Caco-2 (cell line): ENCODE data around the gene H2AZ2. TPM values are rescaled to one million over a fixed set of nuclear protein-coding genes. Genes with fewer than 3 reads are reported as not detected.

Experiments used
- Bru-seq: library from RNA; stranded (reverse); fragments of 400-500 nt; gene quantifications from one replicate; lab custom pipeline; 2021; lab: Mats Ljungman, UMichigan
- BruChase-seq, 2 experiments: library from RNA; stranded (reverse); fragments of 400-500 nt; gene quantifications; one replicate each; lab custom pipeline; 2021; lab: Mats Ljungman, UMichigan
- BruUV-seq: library from RNA; stranded (reverse); fragments of 400-500 nt; replicated peaks from 2 replicates; lab custom pipeline; 2021; lab: Mats Ljungman, UMichigan
- CTCF ChIA-PET: fragments of 300-600 bp; sonication (Branson Sonifier 250); formaldehyde crosslinking; loops from one replicate; lab custom pipeline; 2022; ENCODE audit warnings: antibody characterized with exemption; lab: Charles Lee
- POLR2A ChIA-PET: fragments of 300-600 bp; sonication (Branson Sonifier 250); formaldehyde crosslinking; loops from one replicate; lab custom pipeline; 2022; ENCODE audit warnings: antibody characterized with exemption; lab: Charles Lee
- DNase-seq, 2 experiments: peaks; one replicate each; pipeline versions ENCODE4 v3.0.0 to v3.0.0-alpha.2; 2020 to 2022
- H3K27me3 ChIP-seq: replicated peaks from 2 replicates; pipeline ENCODE4 v1.6.0; 2011; ENCODE audit warnings: low read length; ENCODE audit not compliant: control insufficient read depth, insufficient read depth
- H3K36me3 ChIP-seq: 2 replicates; pipeline ENCODE4 v1.5.1; 2011; ENCODE audit warnings: low read length; ENCODE audit not compliant: control insufficient read depth, insufficient read depth
- H3K4me1 ChIP-seq: fragments of 250-450 bp; sonication (Bioruptor Pico); 2 replicates; pipeline ENCODE4 v1.5.1; 2020; ENCODE audit warnings: mild to moderate bottlenecking
- H3K4me3 ChIP-seq: 2 replicates; pipeline ENCODE4 v1.5.1; 2011; ENCODE audit warnings: low read depth, mild to moderate bottlenecking, control low read depth, low read length
- H3K9me3 ChIP-seq: fragments of 250-450 bp; sonication (Bioruptor Pico); 2 replicates; pipeline ENCODE4 v1.5.1; 2020; ENCODE audit warnings: mild to moderate bottlenecking, moderate library complexity
- H3K27ac Mint-ChIP-seq: one replicate; pipeline ENCODE4 v1.8.0; 2022; ENCODE audit warnings: mixed read lengths; ENCODE audit not compliant: unreplicated experiment
- H3K27me3 Mint-ChIP-seq: one replicate; pipeline ENCODE4 v1.8.0; 2022; ENCODE audit warnings: mixed read lengths; ENCODE audit not compliant: insufficient read depth, unreplicated experiment
- H3K36me3 Mint-ChIP-seq: one replicate; pipeline ENCODE4 v1.8.0; 2022; ENCODE audit warnings: mild to moderate bottlenecking, mixed read lengths; ENCODE audit not compliant: insufficient read depth, unreplicated experiment
- H3K4me1 Mint-ChIP-seq: one replicate; pipeline ENCODE4 v1.8.0; 2022; ENCODE audit warnings: low read depth, mixed read lengths; ENCODE audit not compliant: unreplicated experiment
- H3K4me3 Mint-ChIP-seq: one replicate; pipeline ENCODE4 v1.8.0; 2022; ENCODE audit warnings: mild to moderate bottlenecking, moderate library complexity, mixed read lengths; ENCODE audit not compliant: unreplicated experiment
- H3K9me3 Mint-ChIP-seq: one replicate; pipeline ENCODE4 v1.8.0; 2022; ENCODE audit warnings: mixed read lengths; ENCODE audit not compliant: unreplicated experiment
- intact Hi-C: fragments of 100-400 bp; cut with micrococcal nuclease; formaldehyde crosslinking; loops from one replicate; pipeline ENCODE4 v1.10.0; 2022; ENCODE audit not compliant: unreplicated experiment
- long read RNA-seq: library from polyadenylated mRNA; stranded (forward); transcript quantifications from one replicate; pipeline ENCODE4 v2.0.0, GENCODE V29; 2022
- total RNA-seq: library from RNA; stranded (reverse); gene quantifications from 2 replicates; pipeline ENCODE4 v1.2.3, GENCODE V29; 2022
- TF ChIP-seq, protein P1 (sequence below), 2 experiments: fragments of 200-600 bp in 1 of 2; IDR thresholded peaks; 1 replicate in 1 of 2; 2 replicates in 1 of 2; pipeline versions ENCODE4 v1.5.1 to v1.8.0; 2011 to 2022; ENCODE audit warnings: antibody characterized with exemption in 1 of 2, control low read depth in 1 of 2, inconsistent platforms in 1 of 2, low read depth in 1 of 2, low read length in 1 of 2, mild to moderate bottlenecking in 1 of 2, moderate library complexity in 1 of 2; ENCODE audit not compliant: insufficient read depth in 1 of 2, severe bottlenecking in 1 of 2, unreplicated experiment in 1 of 2

The H2AZ2 gene
- total RNA-seq = 196 and 244 TPM in 2 replicates
- percentile 89 among the genes with signal in this experiment for Bru-seq, nascent RNA
- percentile 96 among the genes with signal in this experiment for BruChase-seq, experiment 1, labeled RNA remaining after a 2-hour chase
- percentile 98 among the genes with signal in this experiment for BruChase-seq, experiment 2, labeled RNA remaining after a 6-hour chase
- long read RNA-seq, transcript H2AFV-201 (5 exons, 3,804 nt) = minor isoform, 12 of 216 reads
- long read RNA-seq, transcript H2AFV-204 (4 exons, 687 nt) = minor isoform, 7 of 216 reads
- long read RNA-seq, transcript H2AFV-202 (5 exons, 752 nt) = major isoform, 163 of 216 reads
- long read RNA-seq, transcript H2AFV-207 (4 exons, 1,041 nt) = minor isoform, 5 of 216 reads
- long read RNA-seq, partial matches to known transcripts = 6 of 216 reads
- long read RNA-seq, other reads (novel, unspliced or antisense) = 18 of 216 reads

- no peaks in the 10 kb centered on the region for H3K9me3 ChIP-seq
- TF ChIP-seq, protein P1, sequence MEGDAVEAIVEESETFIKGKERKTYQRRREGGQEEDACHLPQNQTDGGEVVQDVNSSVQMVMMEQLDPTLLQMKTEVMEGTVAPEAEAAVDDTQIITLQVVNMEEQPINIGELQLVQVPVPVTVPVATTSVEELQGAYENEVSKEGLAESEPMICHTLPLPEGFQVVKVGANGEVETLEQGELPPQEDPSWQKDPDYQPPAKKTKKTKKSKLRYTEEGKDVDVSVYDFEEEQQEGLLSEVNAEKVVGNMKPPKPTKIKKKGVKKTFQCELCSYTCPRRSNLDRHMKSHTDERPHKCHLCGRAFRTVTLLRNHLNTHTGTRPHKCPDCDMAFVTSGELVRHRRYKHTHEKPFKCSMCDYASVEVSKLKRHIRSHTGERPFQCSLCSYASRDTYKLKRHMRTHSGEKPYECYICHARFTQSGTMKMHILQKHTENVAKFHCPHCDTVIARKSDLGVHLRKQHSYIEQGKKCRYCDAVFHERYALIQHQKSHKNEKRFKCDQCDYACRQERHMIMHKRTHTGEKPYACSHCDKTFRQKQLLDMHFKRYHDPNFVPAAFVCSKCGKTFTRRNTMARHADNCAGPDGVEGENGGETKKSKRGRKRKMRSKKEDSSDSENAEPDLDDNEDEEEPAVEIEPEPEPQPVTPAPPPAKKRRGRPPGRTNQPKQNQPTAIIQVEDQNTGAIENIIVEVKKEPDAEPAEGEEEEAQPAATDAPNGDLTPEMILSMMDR (IDR thresholded peaks at IDR 0.05; ENCODE audit: insufficient read depth in 1 of 2, low read depth in 1 of 2, low read length in 1 of 2, severe bottlenecking in 1 of 2, unreplicated experiment in 1 of 2) = no peak
- ChIA-PET POLR2A (interaction anchor here (0.5 to 1.6 kb wide), 14 partner anchors 9 to 724 kb away, joined by 3 to 16 read pairs (median 3); partner anchors contain the start of genes CCM2, DDX56, OGDH and PURB), CTCF (interaction anchor here (0.6 to 1.1 kb wide), 4 partner anchors 37 to 262 kb away, joined by 3 to 5 read pairs (median 3); partner anchors contain the start of gene PURB)
- H3K4me3 ChIP-seq = peak within 1 kb of the TSS; percentile 64
- no peaks in the 10 kb centered on the region for H3K27me3 ChIP-seq
- intact Hi-C loops = loop anchor here (1.0 to 5.0 kb wide), 7 partner anchors 37 to 265 kb away; partner anchors contain the start of genes PPIA, PURB, TMED4 and ZMIZ2
- Mint-ChIP-seq H3K36me3 (peaks cover 12% of the 10 kb centered on the region), H3K27me3 (no peaks in the 10 kb centered on the region), H3K4me3 (peak within 1 kb of the TSS; percentile 95), H3K27ac (peak within 1 kb of the TSS; percentile 99), H3K9me3 (no peaks in the 10 kb centered on the region), H3K4me1 (peaks cover 10% of the 10 kb centered on the region)
- peak; percentile 100 for DNase-seq
- no peaks in the 10 kb centered on the region for H3K4me1 ChIP-seq
- no peaks in the 10 kb centered on the region for H3K36me3 ChIP-seq
- BruUV-seq = no TSS peak
These were observed at the start of gene H2AZ2 for GRCh38 chr7:44847920-44848634. Gene H2AZ2 (minus strand): TSS chr7:44848087. CDS start chr7:44847971, 116 bp downstream.

GRCh38 chr7:44897309-44897708, 49.4 kb upstream of the H2AZ2 start:
- TF ChIP-seq, protein P1 (IDR thresholded peaks at IDR 0.05; ENCODE audit: insufficient read depth in 1 of 2, low read depth in 1 of 2, low read length in 1 of 2, severe bottlenecking in 1 of 2, unreplicated experiment in 1 of 2) = no peak
- Histone ChIP-seq H3K36me3 (no peaks in the 10 kb centered on the region), H3K27me3 (no peaks in the 10 kb centered on the region), H3K4me3 (no peak overlapping the region), H3K9me3 (no peaks in the 10 kb centered on the region), H3K4me1 (no peaks in the 10 kb centered on the region)
- H3K9me3 Mint-ChIP-seq = no peaks in the 10 kb centered on the region
- no peaks in the 10 kb centered on the region for H3K4me1 Mint-ChIP-seq
- no TSS peak for BruUV-seq
- no peak overlapping the region for H3K4me3 Mint-ChIP-seq
- intact Hi-C loops = no loop called here
- no peak overlapping the region for H3K27ac Mint-ChIP-seq
- ChIA-PET CTCF (no interaction called here), POLR2A (no interaction called here)
- H3K36me3 Mint-ChIP-seq = no peaks in the 10 kb centered on the region
- DNase-seq = no peak
- peaks cover 2% of the 10 kb centered on the region for H3K27me3 Mint-ChIP-seq
